NCI-H524 (cell line): ENCODE results near the gene CCT5.
A peak's percentile ranks its signal among the peaks of the same experiment; 100 is the strongest.

Experiments used
- DNase-seq, 2 experiments: peaks; one replicate each; lab custom pipeline; 2025; lab: John Stamatoyannopoulos, UW

Gene CCT5

GRCh38 chr5:10276691-10277090 is 26.6 kb downstream of the CCT5 start:
- DNase-seq: no peak

GRCh38 chr5:10277773-10278630 is 27.9 kb downstream of the CCT5 start:
- DNase-seq: no peak

DNA sequence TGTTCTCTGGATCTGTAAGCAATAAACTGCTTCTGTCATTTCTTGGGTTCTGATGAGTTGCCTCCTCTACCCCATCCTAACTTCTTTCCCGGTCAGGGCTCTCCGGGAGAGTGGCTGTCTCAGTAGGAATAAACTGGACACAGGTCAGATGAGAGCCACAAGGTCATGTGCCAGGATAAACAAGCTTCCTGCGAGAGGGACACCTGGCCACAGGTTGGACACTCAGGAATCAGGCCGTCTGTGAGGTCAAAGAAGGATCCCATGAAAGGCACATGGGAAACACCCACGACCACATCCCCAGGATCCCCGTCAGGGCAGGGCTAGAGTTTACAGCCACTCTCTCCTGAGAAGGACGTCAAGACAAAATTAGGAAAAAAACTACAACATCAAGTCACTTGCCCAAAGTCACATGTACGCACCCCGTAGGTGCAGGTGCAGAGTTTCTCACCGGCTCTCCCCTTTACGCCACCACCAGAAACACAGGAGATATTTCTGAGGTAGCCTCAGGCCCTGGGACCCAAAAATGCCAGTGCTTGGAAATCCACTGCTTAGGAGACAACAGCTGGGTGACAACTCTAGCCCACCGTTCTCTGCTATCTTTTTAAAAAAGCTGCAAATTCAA is 28.7 kb downstream of the CCT5 start:
- DNase-seq: no peak

- no peak for DNase-seq
These were observed 29.2 kb downstream of the CCT5 start for GRCh38 chr5:10279328-10279727.

- no peak for DNase-seq
These were observed 30.0 kb downstream of the CCT5 start for GRCh38 chr5:10279925-10280720.

DNA sequence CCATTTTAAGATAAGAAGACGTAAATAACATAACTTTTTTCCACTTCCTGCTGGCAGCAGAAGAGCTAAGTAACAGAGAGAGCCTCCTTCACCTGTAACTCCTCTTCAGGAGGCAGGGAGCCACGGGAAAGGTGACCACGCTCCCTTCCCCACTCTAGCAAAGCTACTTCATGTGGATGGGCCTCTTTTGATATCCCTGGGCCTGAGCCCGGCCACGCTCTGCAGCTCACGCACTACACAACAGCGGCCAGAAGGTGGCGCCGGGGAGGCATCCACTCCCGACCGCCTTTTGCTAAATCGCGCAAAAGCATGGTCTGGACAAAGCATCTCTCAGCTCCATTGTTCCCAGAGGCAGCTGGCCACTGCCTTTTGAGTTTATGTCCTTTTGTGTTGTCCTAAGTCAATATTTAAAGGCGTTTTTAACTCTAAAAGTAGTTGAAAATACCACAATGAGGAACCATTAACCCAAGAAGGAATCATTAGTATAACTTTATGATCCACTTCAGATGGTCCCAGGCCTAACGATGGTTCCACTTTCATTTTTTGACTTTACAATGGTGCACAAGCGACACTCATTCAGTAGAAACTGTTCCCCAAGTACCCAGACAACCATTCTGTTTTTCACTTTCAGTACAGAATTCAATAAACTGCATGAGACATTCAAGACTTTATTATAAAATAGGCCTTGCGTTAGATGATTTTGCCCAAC is 34.0 kb downstream of the CCT5 start:
- DNase-seq: peak; percentile 60 to 82

DNA sequence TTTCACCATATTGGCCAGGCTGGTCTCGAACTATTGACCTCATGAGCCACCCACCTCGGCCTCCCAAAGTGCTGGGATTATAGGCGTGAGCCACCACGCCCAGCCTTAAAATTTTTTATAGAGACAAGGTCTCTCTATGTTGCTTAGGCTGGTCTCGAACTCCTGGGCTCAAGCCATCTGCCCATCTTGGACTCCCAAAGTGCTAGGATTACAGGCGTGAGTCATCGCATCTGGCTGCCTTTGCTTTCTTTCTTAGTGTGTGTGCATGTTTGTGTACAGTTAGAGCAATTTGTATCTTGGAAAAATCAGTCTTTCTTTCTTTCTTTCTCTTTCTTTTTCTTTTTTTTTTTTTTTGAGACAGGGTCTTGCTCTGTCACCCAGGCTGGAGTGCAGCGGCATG is 35.3 kb downstream of the CCT5 start:
- peak in 1 of 2 experiments; percentile 25 for DNase-seq

DNA sequence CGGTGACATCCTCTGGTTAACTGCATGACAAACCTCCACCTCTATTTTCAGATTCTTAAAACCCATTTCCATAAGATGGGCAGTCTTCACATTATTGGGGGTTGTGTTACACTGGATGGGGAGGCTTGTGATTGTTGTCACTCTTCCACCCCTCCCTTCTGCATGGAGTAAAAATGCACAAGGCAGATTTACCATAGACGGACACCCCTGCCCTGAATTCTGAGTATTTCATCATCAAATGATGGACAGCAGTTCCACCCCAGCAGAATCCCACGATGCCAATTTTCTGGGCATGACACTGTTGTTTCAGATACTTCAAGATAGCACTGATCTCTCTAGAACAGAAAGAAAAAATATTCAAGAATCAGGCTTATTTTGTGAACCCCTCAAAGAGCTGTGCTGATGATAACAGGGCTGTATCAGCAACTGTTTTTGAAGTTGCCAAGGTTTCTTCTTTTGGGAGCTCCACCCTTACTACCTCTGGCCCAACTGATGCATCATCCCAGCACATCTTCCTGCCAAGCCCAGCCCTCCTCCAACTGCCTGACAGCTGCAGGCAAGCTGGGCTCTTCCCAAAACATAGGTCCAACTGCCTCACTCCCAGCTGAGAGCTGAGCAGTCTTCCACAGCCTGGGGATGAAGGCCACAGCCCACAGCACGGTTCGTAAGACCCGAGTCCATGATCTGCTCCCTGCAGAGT is 36.2 kb downstream of the CCT5 start:
- DNase-seq: no peak

DNA sequence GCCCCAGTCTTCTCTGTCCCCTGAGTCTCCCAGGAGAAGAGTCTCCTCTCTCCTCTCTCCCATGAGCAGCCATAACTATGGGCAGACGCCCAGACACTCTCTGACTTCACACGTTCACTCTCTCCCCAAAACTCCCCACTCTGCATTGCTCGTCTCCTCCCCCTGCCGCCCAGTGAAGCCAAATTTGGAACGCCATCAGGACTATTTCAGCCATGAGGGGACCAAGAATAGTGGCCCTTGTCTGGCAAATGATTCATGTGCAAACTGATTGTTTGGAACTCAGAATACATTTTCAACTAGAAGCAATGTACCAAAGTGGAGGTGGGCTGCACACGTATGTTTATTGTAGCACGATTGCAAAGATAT is 36.8 kb downstream of the CCT5 start:
- no peak for DNase-seq

DNA sequence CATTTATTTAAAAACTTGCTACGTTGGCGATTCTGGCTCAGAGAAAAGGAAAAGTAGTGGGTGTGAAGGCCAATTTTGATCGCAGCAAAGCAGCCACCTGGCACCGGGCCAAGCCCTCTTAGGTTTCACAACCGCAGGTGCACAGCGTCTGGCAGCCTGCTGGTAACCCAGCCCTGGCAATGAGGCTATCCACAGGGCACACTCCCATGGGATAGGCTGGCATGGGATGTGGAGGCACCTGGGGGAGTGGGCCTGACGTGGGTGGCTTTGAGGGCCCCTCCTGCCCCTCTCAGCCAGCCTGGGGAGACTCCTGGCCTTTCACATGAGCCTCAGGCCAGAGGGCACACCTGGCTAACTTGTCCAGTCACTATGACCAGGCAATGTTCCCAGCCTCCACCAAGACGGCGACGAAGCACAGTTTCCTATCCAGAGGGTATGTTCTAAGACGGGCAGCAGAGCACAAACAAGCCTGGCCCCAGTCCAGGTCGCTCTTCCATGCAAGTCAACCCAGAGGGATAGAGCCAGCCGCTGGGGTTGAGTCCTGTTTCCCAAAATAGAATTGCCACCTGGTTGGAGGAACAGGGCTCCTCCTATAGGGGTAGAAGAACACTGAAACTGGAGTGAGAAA is 38.6 kb downstream of the CCT5 start:
- peak; percentile 84 to 97 for DNase-seq

DNA sequence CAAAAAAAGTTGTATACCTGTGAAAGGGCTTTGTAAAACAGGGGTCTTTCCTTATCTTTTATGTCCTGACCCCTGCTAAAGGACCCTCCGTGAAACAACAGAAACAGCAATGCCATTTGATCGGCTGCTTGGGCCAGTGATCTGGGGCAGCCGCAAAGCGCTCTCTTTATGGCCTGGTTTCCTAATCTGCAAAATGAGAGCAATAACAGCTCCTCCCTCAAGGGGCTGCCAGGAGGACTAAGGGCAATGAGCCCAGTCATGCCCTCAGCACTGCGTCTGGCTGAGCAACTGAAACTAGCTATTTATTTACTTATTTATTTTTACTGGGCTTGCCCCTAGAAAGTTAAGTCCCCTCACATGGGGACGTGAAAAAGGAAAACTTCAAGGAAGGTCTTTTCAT is 39.3 kb downstream of the CCT5 start:
- DNase-seq: peak in 1 of 2 experiments; percentile 38

DNA sequence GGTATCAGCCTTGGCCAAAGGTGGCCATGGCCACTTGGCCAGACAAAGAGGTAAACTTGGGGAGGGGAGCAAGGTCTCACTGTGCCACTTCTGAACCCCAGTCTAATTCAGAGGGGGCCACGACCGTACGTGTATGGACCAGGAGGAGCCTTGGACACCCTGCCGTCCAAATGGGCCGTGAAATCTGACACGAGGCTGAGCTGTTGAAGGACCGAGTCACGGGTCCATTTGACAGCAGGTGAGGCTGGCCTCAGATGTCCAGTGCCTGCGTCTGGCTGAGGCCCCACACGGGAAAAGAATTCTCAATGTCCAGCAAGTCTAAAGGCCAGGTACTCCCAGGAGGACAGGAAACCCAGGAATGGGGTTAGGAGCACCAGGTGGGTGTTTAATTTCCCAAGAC is 39.9 kb downstream of the CCT5 start:
- DNase-seq: no peak

DNA sequence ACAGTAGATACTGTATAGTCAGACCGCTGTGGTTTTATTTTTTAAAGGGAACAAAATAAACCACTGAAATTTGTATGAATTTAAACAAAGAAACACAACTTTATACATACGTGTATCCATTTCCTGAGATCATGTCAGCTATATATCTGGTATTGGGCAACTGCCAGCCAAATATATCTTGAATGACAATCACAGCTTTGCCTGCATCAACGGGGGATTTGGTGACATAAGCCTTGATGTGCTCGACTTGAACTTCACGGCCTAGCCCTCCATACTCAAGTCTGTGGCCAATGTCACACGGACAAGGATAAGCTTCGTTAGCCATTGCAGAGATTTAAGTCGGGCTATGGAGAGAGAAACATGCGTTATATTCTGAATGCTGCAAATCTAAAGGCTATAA is 40.4 kb downstream of the CCT5 start:
- no peak for DNase-seq

DNA sequence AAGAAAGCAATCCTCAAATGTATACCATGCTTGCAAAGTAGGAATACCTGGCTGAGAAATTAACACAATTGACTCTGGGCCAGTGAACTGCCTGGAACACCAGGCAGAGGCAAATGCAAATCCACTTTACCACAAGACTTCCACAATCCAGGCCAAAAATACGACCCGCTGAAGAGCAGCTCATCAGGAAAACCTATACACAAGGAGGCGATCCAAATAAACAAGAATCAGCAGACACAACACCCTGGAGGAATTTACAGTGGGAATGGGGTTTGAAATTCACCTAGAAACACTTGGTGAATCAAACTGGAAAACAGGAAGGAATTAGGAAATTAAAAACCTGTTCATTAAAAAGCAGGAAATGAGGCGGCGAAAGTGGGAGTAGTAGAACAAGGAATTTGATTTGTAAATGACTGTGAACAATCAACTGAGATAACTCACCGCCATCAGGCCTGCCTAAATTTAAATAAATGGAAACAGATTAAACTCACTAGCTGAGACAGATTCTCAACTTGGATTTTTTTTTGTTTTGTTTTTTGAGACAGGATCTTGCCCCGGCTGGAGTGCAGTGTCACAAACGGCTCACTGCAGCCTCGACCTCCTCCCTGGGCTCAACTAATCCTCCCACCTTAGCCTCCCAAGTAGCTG is 41.7 kb downstream of the CCT5 start:
- no peak for DNase-seq

DNA sequence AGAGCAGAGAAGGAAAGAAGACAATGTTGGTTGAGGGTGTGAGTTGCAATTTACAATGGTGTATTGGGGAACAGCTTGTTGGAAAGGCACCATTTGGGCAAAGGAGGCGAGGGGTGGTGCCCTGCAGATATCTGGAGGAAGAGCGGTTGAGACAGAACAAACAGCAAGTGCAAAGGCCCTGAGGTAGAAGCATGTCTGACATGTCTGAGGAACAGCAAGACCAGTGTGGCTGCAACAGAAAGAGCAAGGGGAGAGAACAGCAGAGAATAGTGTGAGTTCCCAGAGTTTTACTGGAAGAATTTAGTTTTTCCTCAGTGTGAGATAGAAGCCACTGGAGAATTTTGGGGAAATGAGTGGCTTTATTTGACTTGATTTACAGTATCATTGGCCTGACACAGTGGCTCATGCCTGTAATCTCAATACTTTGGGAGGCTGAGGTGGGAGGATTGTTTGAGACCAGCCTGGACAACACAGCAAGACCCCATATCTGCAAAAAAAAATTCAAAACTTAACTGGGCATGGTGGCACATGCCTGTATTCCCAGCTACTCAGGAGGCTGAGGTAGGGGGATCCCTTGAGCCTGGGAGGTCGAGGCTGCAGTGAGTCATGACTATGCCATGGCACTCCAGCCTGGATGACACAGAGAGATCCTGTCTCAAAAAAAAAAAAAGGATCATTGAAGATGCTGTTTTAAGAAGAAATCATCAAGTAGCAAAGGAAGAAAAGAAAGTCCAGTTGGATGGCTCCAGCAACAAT is 44.0 kb downstream of the CCT5 start:
- no peak for DNase-seq

- no peak for DNase-seq
These were observed 45.7 kb downstream of the CCT5 start for GRCh38 chr5:10295619-10296326.

DNA sequence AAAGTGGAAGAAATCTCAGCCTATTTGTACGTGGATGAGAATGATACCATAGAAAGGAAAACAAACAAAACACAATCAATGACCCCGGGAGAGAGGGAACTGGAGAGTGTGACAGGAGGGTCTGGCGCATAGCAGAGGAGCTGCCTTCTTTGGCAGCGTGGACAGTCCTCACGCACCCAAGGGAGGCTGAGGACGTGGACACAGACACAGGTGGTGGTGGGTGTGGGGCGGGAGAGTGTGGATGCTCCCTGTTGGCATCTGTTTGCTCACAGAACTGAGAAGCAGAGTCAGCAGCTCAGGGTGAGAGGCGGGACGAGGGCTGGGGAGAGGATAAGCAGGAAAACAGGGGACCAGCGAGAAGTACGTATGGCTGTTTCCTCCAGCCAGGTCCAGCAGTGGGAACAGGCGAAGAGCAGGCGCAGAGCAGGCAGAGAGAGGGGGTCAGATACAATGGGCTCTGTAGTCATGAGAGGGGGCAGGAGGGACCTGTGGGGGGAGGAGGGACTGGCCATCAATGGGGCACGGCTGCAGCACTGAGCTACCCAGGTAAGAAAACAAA is 47.6 kb downstream of the CCT5 start:
- no peak for DNase-seq

DNA sequence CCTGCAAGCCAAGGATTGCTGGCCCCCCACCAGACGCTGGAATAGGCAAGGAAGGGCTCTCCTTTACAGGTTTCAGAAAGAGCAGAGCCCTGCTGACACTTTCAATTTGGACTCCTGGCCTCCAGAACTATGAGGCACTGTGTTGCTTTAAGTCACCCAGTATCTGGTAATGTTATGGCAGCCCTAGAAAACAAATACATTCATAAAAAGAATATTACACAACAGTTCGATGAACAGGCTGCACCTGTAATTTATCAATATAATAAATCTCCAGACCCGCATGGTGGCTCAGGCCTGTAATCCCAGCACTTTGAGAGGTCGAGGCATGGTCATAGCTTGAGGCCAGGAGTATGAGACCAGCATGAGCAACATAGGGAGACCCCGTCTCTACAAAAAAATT is 50.2 kb downstream of the CCT5 start:
- no peak for DNase-seq

- DNase-seq: no peak
These were observed 51.2 kb downstream of the CCT5 start for GRCh38 chr5:10301266-10301665.
